ENCODE measurements around the gene TRAPPC8.

TRAPPC8 gene

GRCh38 chr18:31793531-31793930, 149.4 kb downstream of the TRAPPC8 start:
- TF ChIP-seq CTCF (IDR thresholded peaks at IDR 0.05; ENCODE audit: low read depth, low read length), result no peak
- no peak for DNase-seq (ENCODE audit: extremely low read depth, low read depth)

GRCh38 chr18:31792580-31792911, 150.4 kb downstream of the TRAPPC8 start:
- no peak for DNase-seq (ENCODE audit: extremely low read depth, low read depth)
- no peak for TF ChIP-seq CTCF (IDR thresholded peaks at IDR 0.05; ENCODE audit: low read depth, low read length)

- no peak for TF ChIP-seq CTCF (IDR thresholded peaks at IDR 0.05; ENCODE audit: low read depth, low read length)
- DNase-seq (ENCODE audit: extremely low read depth, low read depth), result no peak
Observed at GRCh38 chr18:31791817-31792579, 150.9 kb downstream of the TRAPPC8 start.

GRCh38 chr18:31789409-31789808, 153.5 kb downstream of the TRAPPC8 start:
- no peak for DNase-seq (ENCODE audit: extremely low read depth, low read depth)
- TF ChIP-seq CTCF (IDR thresholded peaks at IDR 0.05; ENCODE audit: low read depth, low read length), result no peak

- TF ChIP-seq CTCF (IDR thresholded peaks at IDR 0.05; ENCODE audit: low read depth, low read length), result no peak
- DNase-seq (ENCODE audit: extremely low read depth, low read depth), result no peak
Observed at GRCh38 chr18:31783059-31783458, 159.9 kb downstream of the TRAPPC8 start.
